Measurements from ENCODE around the gene PPM1G.

The PPM1G gene

DNA sequence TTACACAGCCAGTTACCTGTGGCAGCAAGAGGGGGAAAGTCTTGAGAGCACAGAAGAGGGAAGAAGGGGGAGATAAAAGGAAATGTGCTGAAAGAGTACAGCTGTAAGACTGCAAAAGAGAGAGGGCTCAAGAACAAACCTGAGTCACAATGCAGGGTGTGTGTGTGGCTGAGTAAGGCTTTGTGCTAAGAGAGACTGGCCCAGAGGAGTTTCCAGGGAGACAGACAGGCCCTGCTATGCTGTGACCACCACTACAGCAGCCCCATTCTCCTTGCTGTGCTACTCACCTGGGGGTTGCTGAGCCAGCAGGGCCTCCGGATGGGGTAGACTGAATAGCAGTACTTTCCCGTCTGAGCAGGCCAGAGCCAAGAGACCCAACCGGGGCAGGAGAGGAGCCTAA is 74.1 kb downstream of the PPM1G start:
- DNase-seq (ENCODE audit: low read depth in 2 of 2) = no peak

Measured in stimulated activated CD4-positive, alpha-beta T cell treated with anti-CD3 and anti-CD28 coated beads, Interleukin-1b, Interleukin-23, amount 100 ng/mL, for 4 hours (primary cell).